SU-DHL-6 (cell line): Measurements from ENCODE around the gene MYPN.
A peak's percentile ranks its signal among the peaks of the same experiment; 100 is the strongest.

ENCODE experiments used
- H2AFZ ChIP-seq: fragments of 200-600 bp; sonication (generic); 2 replicates; pipeline ENCODE4 v1.6.1; 2014; ENCODE audit warnings: low read depth, mild to moderate bottlenecking, moderate library complexity, mixed read lengths, antibody characterized with exemption, low read length; ENCODE audit not compliant: severe bottlenecking
- H3F3A ChIP-seq: fragments of 200-600 bp; shearing (Covaris generic); 2 replicates; pipeline ENCODE4 v1.6.0; 2016; ENCODE audit warnings: antibody characterized with exemption, mild to moderate bottlenecking; ENCODE audit not compliant: insufficient read depth
- H3K27ac ChIP-seq: fragments of 200-600 bp; sonication (generic); 2 replicates; pipeline ENCODE4 v1.5.1; 2016; ENCODE audit warnings: low read depth, mild to moderate bottlenecking, low read length, moderate library complexity, mixed read lengths
- H3K27me3 ChIP-seq: fragments of 200-600 bp; sonication (generic), shearing (Covaris generic); 2 replicates; pipeline ENCODE4 v1.6.0; 2014; ENCODE audit warnings: mild to moderate bottlenecking, low read length
- H3K36me3 ChIP-seq: fragments of 200-600 bp; sonication (generic); 2 replicates; pipeline ENCODE4 v1.6.1; 2014; ENCODE audit warnings: mild to moderate bottlenecking, low read length, mixed read lengths
- H3K4me2 ChIP-seq: fragments of 300-600, 200-600 bp; shearing (Covaris generic), sonication (generic); 2 replicates; pipeline ENCODE4 v1.6.0; 2014; ENCODE audit warnings: low read length, low read depth, mild to moderate bottlenecking; ENCODE audit not compliant: poor library complexity, severe bottlenecking
- H3K4me3 ChIP-seq: fragments of 200-600 bp; sonication (generic); 2 replicates; pipeline ENCODE4 v1.5.1; 2014; ENCODE audit warnings: antibody characterized with exemption, low read length, mild to moderate bottlenecking, mixed read lengths; ENCODE audit not compliant: insufficient read depth, poor library complexity, severe bottlenecking
- H3K79me2 ChIP-seq: fragments of 200-600 bp; sonication (generic); 2 replicates; pipeline ENCODE4 v1.6.1; 2014; ENCODE audit warnings: mild to moderate bottlenecking, low read length, moderate library complexity; ENCODE audit not compliant: insufficient read depth
- H3K9ac ChIP-seq: fragments of 200-600 bp; sonication (generic); 2 replicates; pipeline ENCODE4 v1.7.0; 2014; ENCODE audit warnings: mild to moderate bottlenecking, low read length
- H3K9me2 ChIP-seq: fragments of 200-600 bp; sonication (generic); replicated peaks from 2 replicates; pipeline ENCODE4 v1.6.1; 2014; ENCODE audit warnings: low read length; ENCODE audit not compliant: insufficient read depth
- H3K9me3 ChIP-seq: fragments of 200-600 bp; sonication (generic); 2 replicates; pipeline ENCODE4 v1.6.1; 2014; ENCODE audit warnings: low read length, mixed read lengths; ENCODE audit not compliant: insufficient read depth
- H4K20me1 ChIP-seq: fragments of 200-600 bp; sonication (generic); 2 replicates; pipeline ENCODE4 v1.6.1; 2014; ENCODE audit warnings: low read depth, mild to moderate bottlenecking, antibody characterized with exemption, low read length, moderate library complexity, mixed read lengths
- EZH2phosphoT487 ChIP-seq: fragments of 200-600 bp; sonication (generic), shearing (Covaris generic); conservative IDR thresholded peaks from 2 replicates; pipeline ENCODE4 v1.6.1; 2018; ENCODE audit warnings: mild to moderate bottlenecking, antibody characterized with exemption, low read length, moderate library complexity, mixed read lengths
- TF ChIP-seq, protein P1 (sequence below): fragments of 200-600 bp; sonication (generic); IDR thresholded peaks from one replicate; pipeline ENCODE4 v1.5.1; 2017; ENCODE audit warnings: antibody characterized with exemption, mild to moderate bottlenecking, low read length, moderate library complexity; ENCODE audit not compliant: insufficient read depth, poor library complexity, severe bottlenecking

The MYPN gene

DNA sequence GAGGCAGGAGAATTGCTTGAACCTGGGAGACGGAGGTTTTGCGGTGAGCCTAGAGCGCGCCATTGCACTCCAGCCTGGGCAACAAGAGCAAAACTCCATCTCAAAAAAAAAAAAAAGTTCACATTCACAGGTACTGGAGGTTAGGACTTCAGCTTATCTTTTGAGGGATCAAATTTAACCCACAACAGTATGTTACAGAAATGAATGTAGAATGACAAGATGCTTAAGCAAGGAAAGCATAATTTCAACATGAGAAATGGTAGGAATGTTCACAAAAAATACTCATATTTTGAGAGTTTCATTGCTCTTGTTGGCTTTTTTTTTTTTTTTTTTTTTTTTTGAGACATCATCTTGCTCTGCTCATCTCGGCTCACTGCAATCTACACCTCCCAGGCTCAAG, 32.3 kb upstream of the MYPN start:
- no peaks in the 10 kb centered on the region for H3K9me2 ChIP-seq
- no peak for TF ChIP-seq EZH2phosphoT487
- TF ChIP-seq, protein P1, sequence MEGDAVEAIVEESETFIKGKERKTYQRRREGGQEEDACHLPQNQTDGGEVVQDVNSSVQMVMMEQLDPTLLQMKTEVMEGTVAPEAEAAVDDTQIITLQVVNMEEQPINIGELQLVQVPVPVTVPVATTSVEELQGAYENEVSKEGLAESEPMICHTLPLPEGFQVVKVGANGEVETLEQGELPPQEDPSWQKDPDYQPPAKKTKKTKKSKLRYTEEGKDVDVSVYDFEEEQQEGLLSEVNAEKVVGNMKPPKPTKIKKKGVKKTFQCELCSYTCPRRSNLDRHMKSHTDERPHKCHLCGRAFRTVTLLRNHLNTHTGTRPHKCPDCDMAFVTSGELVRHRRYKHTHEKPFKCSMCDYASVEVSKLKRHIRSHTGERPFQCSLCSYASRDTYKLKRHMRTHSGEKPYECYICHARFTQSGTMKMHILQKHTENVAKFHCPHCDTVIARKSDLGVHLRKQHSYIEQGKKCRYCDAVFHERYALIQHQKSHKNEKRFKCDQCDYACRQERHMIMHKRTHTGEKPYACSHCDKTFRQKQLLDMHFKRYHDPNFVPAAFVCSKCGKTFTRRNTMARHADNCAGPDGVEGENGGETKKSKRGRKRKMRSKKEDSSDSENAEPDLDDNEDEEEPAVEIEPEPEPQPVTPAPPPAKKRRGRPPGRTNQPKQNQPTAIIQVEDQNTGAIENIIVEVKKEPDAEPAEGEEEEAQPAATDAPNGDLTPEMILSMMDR = no peak
- no peaks in the 10 kb centered on the region for H3K9me3 ChIP-seq
- peaks cover 31% of the 10 kb centered on the region for H3K79me2 ChIP-seq
- no peak overlapping the region for H3K4me3 ChIP-seq
- peaks cover 3% of the 10 kb centered on the region; the same call in 1 of the 2 replicates for H4K20me1 ChIP-seq
- H3K4me2 ChIP-seq = no peak overlapping the region
- H3K36me3 ChIP-seq = peaks cover 7% of the 10 kb centered on the region; the same call in 1 of the 2 replicates
- H3K9ac ChIP-seq = no peak overlapping the region
- peaks cover 10% of the 10 kb centered on the region; the same call in 1 of the 2 replicates for H3F3A ChIP-seq
- H2AFZ ChIP-seq = no peak overlapping the region
- no peak overlapping the region for H3K27ac ChIP-seq
- no peaks in the 10 kb centered on the region for H3K27me3 ChIP-seq

DNA sequence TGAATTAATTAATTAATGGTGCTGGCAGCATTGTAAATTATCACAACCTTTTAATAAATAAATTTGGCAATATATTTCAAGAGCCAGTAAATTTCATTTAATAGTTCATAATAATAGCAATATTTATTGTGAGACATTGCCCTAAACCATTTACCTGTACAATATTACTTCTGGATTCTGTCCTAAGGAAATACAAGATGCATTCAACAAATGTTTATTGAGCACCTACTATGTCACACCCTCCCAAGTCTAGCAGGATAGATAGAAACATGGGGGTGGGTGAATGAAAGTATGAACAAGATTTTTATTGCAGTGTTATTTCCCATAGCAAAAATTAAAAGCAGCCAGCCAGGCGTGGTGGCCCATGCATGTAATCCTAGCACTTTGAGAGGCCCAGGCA, 29.9 kb upstream of the MYPN start:
- H3K9me3 ChIP-seq = no peaks in the 10 kb centered on the region
- no peaks in the 10 kb centered on the region for H3K36me3 ChIP-seq
- H3K79me2 ChIP-seq = peaks cover 6% of the 10 kb centered on the region
- H3K9ac ChIP-seq = no peak overlapping the region
- no peak overlapping the region for H2AFZ ChIP-seq
- TF ChIP-seq, protein P1 = no peak
- TF ChIP-seq EZH2phosphoT487 = no peak
- H3F3A ChIP-seq = no peaks in the 10 kb centered on the region
- H3K4me2 ChIP-seq = no peak overlapping the region
- no peaks in the 10 kb centered on the region for H4K20me1 ChIP-seq
- no peaks in the 10 kb centered on the region for H3K27me3 ChIP-seq
- no peak overlapping the region for H3K27ac ChIP-seq
- H3K4me3 ChIP-seq = no peak overlapping the region
- H3K9me2 ChIP-seq = no peaks in the 10 kb centered on the region

DNA sequence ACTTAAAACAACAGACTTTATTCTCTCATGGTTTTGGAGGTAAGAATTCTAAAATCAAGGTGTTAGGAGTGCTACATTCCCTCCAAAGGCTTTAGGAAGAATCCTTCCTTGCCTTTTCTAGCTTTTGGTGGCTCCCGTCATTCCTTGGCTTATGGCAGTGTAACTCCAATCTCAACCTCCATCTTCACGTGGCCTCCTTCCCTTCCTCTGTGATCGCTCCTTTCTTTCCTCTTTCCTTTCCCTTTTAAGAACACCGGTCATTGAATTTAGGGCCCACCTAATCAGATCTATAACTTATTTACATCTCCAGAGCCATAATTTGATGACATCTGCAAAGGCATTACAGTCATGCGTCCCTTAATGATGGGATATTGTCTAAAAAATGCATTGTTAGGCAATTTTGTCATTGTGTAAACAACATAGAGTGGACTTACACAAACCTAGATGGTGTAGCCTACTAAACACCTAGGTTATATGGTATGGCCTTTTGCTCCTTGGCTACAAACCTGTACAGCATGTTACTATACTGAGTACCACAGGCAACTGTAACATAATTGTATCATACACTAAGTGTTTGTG, 28.3 kb upstream of the MYPN start:
- no peaks in the 10 kb centered on the region for H3F3A ChIP-seq
- no peak overlapping the region for H3K4me3 ChIP-seq
- H4K20me1 ChIP-seq = no peaks in the 10 kb centered on the region
- TF ChIP-seq, protein P1 = no peak
- TF ChIP-seq EZH2phosphoT487 = no peak
- no peaks in the 10 kb centered on the region for H3K36me3 ChIP-seq
- H3K27me3 ChIP-seq = no peaks in the 10 kb centered on the region
- H3K9me3 ChIP-seq = no peaks in the 10 kb centered on the region
- H3K9me2 ChIP-seq = no peaks in the 10 kb centered on the region
- H3K79me2 ChIP-seq = no peaks in the 10 kb centered on the region
- H3K4me2 ChIP-seq = no peak overlapping the region
- no peak overlapping the region for H3K27ac ChIP-seq
- H2AFZ ChIP-seq = peak overlapping the region; percentile 1
- H3K9ac ChIP-seq = no peak overlapping the region
